ENCODE results near the gene ATP2B2.

The ATP2B2 gene

DNA sequence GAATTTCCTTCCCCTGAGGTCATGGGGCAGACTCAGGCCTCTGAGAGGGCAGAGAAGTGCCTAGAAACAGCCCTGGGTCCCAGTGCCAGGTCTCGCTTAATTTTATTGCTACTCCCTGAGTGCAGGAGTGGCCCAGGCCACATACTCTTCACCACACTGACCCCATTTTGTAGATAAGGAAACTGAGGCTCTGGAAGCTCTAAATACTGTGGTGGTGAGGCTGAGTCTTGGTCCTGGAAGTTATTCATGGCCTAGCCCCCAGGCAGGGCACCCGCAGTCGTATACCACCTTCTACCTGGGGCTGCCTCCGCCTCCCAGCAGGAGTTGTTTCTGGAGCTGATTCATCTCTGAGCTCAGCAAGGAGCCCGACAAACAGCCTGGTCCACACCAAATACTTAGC, 9.8 kb downstream of the ATP2B2 start:
- DNase-seq: no peak

DNA sequence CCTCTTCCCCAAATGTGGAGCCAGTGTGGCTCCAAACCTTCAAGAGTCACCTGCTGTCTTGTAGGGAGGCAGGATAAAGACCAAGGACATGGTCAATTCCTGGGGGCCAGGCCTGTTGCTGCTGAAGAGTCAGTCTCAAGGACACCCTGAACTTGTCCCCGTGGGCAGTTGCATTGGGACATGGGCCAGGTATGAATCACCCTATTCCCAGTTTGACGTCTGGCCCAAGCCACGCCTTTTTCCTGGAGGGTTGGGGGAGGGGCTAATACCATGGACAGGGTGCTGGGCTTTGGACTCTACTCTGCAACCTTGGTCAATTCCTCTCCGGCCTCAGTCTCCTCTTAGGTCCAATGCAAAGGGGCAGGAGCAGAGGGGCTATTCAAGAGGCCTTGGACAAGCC, 10.4 kb downstream of the ATP2B2 start:
- DNase-seq: no peak

DNA sequence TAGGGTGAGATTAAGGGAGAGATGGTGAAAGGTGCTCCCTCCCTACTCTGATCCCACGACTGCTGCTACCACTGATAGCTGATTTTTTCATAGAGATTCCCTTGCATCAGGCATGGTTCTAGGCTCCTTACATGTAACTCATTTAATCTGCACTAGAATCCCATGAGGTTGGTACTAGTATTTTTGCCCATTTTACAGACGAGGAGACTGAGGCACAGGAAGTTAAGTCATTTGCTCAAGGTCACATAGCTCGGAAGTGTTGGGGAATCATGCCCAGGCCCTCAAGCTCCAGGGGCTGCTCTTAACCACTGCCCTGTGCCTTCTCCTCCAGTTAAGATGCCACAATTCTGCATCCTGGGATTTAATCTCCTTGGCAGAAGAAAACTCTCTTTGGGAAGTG, 11.2 kb downstream of the ATP2B2 start:
- no peak for DNase-seq

DNA sequence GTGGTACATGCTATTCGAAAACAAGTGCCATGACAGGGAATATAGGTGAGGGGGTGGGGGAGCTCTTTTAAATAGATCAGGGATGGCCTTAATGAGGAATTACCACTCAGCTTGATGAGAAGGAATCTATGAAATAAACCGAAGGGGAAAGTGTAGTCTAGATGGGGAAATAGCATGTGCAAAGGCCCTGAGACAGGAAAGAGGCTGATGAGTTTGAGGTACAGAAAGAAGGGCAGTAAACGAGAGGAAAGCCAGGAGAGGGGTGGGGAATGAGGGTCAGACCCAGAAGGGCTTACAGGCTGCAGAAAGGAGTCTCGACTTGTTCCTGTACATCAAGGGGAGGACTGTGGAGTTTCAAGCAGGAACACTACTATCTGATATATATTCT, 12.2 kb downstream of the ATP2B2 start:
- DNase-seq: no peak

DNA sequence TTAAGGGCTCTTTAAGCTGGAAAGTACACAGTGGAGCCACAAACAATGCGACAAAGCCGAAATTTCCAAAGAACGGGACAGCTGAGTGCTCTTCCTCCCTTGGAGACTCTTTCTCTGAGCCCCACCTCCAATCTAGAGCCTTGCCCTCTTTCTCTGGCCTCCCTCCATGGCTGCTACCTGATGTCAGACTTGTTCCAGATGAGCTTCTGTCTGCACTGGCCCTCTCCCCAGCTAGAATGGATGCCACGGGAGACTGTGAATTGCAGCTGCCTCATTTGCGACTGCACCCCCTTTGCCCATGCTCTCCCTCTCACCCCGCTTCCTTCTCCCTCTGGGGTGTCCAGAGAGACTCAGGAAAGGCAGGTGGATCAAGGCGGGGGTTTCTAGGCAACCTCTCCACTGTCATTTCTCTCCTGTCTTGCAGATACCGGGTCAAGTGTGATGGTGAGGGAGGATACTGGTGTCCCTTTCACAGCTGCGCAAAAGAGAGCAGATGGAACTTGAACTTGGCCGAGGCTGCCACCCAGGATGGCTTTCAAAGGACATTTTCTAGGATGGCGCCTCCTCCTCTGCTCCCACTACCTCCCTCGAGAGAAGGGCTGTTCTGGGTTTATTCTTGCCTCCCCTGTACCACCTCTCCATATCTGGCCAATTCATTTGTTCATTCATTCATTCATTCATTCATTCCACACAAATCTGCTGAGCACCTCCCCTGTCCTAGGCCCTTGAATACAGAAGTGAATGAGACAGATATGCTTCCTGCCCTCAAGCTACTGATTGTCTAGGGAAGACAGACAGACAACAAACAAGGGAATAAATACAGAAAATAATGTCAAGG, 12.8 kb downstream of the ATP2B2 start:
- no peak for DNase-seq

DNA sequence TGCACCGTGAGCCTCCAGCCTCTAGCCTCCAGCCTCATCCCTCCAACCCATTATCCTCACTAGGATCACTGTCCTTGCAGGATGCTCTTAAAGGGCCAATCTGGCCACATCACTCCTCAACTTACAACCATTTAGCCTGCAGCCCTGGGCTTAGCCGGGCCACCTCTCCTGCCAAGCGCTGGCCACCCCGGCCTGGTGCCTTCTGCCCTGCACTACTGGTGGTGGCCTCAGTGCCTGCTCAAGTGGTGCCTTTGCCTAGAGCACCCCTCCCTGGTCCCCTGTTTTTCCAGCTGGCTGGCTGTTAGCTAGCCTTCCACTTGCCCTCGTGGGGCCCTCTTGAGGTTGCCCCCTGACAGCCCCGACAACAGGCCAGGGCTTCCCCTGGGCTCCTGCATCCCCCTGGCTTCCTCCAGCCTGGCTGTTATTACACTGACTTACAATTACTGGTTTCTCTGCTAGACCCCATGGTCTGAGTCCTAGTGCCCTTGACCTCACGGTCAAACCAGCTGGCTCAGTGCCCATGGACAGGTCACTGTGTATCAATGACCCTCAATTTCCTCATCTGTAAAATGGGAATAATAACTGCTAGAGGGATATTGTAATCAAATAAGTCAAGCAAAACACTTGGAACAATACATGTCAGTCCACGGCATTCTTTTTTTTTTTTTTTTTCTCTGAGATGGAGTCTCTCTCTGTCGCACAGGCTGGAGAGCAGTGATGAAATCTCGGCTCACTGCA, 15.5 kb downstream of the ATP2B2 start:
- no peak for DNase-seq

DNA sequence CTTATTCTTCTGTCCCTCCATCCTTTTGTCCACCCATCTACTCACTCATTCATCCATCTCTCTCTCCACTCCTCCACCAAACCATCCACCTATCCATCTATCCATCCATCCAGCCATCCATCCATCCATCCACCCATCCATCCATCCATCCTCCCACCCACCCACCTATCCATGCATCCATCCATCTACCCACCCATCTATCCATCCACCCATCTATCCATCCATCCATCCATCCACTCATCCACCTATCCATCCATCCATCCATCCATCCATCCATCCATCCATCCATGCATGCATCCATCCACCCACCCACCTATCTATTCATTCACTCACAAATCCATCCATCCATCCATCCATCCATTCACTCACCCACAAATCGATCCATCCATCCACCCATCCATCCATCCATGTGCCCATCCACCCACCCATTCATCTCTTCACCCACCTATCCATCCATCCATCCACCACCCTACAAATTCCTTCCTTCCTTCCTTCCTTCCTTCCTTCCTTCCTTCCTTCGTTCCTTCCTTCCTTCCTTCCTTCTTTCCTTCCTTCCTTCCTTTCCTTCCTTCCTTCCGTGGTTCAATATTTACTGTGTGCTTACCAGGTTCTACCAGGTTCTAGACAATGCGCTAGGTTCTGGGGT, 17.3 kb downstream of the ATP2B2 start:
- no peak for DNase-seq

DNA sequence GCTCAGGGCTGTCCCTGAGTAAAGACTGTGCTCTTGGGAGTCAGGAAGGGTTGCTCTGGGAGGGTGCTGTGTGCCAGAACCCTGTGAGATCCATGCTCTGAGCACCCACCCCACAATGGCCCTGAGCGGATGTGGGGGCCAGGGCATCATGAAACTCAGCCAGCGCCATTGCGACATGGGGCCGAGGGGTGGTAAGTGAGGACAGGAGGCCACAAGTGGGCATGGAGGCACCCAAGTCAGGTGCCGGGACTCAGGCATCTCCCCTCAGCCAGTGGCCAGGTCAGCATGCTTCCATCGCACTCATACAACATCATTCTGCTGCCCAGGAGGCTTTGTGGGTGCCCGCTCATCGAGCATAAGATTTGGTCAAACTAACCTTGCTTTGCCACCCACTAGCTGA, 19.6 kb downstream of the ATP2B2 start:
- no peak for DNase-seq

DNA sequence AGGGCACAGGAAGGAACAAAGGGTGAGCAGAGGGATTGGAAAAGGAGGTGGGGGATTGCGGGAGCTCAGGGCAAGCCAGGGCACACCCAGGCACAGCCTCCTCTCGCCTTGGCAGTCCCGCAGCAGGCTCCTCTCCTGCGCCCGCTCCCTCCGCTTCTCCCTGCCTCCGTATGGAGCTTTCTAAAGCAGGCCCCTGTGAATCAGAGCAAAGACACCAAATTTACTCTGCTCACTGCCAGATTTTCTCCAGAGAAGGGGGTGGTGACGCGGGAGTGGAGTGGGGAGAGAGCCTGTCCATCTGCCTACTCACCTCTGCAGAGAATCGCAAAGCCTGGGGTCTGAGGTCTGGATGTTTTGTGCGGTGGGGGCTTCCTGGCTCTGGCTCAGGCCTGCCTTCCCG, 20.0 kb downstream of the ATP2B2 start:
- peak in 4 of 56 donors; percentile 12 to 35 (median 28) for DNase-seq

DNA sequence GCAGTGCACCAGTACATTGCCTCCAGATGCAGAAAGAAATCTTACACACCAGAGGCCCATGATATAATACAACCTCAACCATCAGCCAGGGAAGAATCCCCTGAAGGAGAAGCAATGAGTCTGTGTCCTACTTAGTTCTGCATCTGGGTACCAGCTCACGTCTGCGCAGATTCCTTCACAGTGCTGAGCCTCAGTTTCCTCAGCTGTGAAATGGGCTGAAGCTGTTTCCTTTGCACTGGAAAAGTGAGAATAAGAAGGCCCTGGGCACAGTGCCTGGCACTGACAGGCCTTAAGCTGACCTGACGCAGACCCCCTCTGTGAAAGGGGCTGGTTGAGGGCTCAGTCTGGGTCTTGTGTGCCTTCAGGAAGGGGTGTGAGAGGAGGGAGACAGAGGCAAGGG, 20.7 kb downstream of the ATP2B2 start:
- DNase-seq: no peak

DNA sequence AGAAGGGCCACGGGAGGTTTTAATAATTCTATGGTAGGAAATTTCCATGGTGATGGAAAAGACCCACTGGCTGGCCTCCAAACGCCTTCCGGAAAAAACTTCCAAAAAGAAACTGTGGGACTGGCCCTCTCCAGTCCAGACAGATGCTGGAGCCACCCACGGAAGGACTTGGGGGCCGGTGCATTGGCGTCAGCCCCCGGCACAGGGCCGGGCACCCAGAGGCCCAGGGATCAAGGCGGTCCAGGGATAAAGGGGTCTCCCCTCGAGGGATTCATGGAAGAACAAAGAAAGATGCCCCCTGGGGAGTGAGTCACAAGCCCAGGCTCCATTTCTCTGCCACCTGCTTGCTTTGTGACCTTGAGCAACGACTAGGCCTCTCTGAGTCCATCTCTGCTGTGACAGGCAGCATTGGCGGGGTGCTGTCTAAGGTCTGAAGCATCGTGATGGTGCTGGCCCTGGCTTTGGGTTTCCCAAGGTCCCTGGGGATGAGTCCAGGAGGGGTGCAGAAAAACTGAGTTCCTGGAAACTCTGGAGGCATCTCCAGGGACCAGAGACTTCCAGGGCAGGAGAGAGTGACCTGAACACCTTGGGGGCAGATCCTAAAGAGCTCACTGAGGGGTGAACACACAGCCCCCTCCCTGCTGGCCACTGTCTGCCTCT, 21.6 kb downstream of the ATP2B2 start:
- no peak for DNase-seq

DNA sequence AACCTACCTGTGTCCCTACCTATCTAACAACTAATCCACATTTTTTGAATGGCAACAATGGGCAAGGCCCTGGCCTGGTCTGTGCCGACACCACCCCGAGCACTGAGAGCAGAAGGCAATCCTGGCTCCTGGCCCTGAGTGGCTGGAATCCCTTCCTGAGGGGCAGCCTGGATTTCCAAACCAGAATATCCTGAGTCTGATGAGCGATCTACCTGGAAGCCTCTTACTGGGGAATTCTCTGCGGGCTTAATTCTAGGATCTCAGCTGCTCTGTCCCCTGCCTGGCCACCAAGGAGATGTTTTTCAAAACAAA, 22.1 kb downstream of the ATP2B2 start:
- no peak for DNase-seq

DNA sequence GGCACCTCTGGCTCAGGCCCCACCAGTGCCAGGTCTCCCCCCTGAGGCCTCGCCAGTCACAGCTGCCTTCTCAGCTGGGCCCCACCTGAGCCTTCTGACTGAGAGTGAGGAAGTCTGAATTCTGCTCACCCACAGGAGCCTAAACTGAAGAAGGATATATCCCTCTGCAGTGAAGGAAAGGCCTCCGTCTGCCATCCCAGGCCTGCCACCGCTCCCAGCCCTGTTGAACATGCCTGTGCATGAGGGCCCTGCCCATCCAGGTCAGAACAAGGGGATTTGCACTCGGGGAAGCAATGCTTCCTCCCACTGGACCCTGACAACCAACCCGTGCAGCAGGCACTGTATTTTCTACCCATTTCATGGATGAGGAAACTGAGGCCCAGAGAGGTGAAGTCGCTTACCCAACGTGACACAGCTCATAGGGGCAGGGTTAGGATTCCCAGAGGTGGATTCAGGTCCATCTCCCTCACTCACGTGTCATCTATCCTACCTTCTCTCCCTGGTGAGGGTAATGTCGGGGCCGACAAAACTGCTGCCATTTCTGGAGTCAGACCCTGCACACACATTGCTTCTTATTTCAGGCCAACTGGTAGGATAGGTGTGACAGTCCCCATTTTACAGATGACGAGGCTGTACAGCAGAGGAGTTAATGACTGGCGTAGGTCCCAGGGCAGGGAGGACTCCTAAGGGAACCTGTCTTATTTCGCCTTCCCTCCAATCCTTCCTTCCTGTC, 22.6 kb downstream of the ATP2B2 start:
- no peak for DNase-seq

DNA sequence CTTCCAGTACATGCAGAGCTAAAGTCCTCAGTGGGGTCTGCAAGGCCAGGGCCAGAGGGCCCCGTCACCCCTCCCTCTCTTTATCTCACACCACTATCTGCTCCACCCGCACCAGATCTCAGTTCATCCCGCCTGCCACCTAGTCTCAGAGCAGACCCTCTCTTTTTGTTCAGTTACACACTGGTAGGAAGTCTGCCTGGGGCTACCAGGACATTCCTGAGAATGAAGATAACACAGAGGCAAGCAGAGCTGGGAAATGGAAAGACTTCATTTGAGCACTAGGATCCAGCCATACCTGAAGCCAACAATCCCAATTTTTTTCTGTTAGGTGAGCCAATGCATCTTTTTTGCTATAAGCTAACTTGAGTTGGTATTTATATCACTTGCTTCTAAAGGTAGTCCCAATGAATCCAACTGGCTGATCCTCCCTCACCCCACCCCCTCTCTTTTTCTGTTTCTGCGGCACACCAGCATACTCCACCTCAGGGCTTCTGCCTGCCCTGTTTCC, 24.5 kb downstream of the ATP2B2 start:
- no peak for DNase-seq

DNA sequence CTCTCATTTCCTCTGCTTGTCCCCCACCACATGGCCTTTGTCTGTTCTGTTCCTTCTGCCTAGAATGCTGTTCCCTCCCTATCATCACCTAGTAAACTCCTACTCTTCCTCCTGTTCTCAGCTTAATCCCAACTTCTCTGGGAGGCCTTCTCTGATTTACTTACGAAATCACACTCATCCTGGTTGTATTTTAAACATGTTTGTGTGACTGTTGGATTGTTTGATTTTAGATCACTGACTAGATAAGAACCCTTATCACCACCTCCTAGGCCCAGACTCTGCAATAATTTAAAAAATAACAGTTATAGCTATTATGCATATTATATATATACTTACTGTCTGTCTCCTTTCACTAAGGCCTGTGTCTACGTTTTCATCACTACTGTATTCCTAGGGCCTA, 26.1 kb downstream of the ATP2B2 start:
- no peak for DNase-seq

DNA sequence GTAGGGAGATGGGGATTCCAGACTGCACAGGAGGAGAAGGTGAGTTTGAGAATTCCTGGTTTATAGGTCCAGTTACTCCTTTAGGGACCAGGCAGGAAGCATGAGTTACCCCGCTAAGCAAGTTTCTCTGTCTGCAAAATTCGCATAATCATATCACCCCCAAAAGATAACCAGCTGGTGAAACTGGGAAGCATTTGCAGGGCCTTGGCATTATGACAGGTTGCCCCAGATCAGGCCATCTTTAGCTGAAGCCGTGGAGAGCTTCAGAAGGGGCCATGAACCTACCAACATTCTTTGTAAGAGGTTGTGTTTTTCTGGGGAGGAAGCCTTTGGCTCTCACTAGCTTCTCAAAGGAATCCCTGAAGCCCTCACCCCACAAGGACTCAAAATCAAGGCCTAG, 29.4 kb downstream of the ATP2B2 start:
- no peak for DNase-seq

DNA sequence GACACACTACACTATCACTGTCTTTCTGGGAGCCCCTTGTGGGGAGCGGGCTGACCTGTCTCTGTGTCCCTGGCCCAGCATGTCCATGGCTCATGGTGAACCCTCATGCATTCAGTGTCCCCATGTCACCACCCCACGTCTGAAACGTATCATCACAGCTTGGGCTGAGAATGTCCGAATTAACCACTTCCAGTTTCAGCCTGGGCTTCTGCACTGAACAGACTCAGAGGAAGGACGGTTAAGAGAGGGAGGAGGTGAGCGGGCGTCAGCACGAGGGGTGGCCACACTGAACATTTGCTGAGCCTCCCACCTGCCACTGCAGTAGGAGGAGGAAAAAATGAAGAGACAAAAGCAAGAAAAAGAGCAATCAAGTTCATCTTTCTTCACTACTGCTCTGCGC, 30.5 kb downstream of the ATP2B2 start:
- peak in 1 of 56 donors; percentile 17 for DNase-seq

DNA sequence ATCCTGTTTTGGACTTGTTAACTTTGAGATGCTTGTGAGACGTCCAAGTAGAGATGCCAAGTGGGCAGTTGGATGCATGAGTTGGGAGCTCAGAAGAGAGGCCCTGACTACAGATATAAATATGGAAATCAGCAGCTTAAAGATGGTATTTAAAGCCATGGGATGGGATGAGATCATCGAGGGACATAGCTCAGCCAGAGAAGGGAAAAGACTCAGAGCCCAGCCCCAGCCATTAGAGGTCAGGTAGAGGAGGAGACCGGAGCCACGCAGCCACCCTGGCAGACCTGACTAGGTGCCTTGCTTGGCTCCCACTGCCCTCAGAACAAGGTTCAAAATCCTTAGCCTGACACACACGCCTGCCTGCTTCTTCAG, 31.1 kb downstream of the ATP2B2 start:
- peak in 1 of 56 donors; percentile 26 for DNase-seq

DNA sequence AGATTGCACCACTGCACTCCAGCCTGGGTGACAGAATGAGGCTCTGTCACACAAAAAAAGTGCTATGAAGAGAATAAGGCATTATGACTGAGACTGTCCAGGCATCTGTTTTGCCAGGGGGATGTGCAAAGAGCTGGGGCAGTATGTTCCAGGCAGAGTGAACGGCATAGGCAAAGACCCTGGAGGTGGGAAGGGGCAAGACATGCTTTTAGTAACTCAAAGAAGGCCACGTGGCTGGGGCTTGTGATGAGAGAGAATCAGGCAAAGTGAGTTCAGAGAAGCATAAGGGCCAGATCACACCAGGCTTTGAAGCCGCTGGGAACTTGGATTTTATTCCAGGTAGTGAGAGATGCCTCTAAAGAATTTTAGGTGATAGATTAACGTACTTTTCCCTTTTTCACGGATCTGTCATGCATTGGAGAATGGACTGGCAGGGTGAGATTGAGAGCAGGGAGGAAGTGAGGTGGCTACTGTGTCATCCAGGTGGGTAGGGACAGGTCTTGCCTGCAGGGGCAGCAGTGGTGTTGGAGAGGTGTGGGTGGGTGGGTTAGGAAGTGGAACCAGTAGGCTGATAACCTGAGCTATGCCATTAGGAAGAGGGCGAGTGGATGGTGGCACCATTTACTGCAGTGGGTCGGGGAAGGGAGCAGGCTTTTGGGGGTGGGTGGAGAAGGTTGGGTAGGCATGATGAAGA, 31.7 kb downstream of the ATP2B2 start:
- DNase-seq: no peak

DNA sequence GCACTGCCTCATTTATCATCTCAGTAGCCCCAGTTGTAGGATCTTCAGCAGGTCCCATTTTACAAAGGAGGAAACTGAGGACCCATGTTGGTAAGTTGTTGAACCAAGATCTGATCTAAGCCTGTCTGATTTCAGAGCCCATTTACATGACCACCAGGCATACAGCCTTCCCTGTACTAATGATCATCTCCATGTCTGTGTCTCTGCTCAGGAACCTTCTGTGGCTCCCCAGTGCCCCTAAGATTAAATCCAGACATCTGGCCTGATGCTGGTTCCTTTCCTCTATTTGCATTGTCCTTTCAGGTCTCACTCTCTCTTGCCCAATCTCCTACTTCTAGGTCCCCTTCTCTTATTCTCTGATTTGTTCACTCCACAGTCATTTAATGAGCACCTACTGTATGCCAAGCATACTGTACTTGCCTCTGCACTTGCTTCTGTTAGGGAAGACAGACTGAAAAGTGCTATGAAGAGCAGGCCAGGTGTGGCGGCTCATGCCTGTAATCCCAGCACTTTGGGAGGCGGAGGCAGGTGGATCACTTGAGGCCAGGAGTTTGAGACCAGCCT, 32.4 kb downstream of the ATP2B2 start:
- no peak for DNase-seq
